Kidney epithelial cell (primary cell): ENCODE measurements around the gene CHD1. TPM values are rescaled to one million over a fixed set of nuclear protein-coding genes. Genes with fewer than 3 reads are reported as not detected.
A peak's percentile ranks its signal among the peaks of the same experiment; 100 is the strongest.

Source experiments
- DNase-seq: peaks from one replicate; pipeline ENCODE4 v3.0.0-alpha.2; 2010; ENCODE audit warnings: low read depth
- H3K27me3 ChIP-seq: 2 replicates; pipeline ENCODE4 v1.6.0; 2011; ENCODE audit warnings: low read length; ENCODE audit not compliant: control insufficient read depth, insufficient read depth
- H3K36me3 ChIP-seq: 2 replicates; pipeline ENCODE4 v1.5.1; 2011; ENCODE audit warnings: low read length; ENCODE audit not compliant: control insufficient read depth, insufficient read depth
- H3K4me3 ChIP-seq: 2 replicates; pipeline ENCODE4 v1.5.1; 2011; ENCODE audit warnings: low read depth, mild to moderate bottlenecking, control low read depth, low read length
- CTCF ChIP-seq: IDR thresholded peaks from 2 replicates; pipeline ENCODE4 v1.5.1; 2011; ENCODE audit warnings: mild to moderate bottlenecking, moderate library complexity, low read length, control low read depth, inconsistent platforms; ENCODE audit not compliant: insufficient read depth, poor library complexity, severe bottlenecking
- total RNA-seq: library from RNA; depleted of rRNA; stranded (reverse); fragments of >200 nt; gene quantifications from 2 replicates; pipeline ENCODE4 v1.2.3, GENCODE V29; 2015

The CHD1 gene
- total RNA-seq, 1 donor from 2014 or later = 43.7 TPM

DNA sequence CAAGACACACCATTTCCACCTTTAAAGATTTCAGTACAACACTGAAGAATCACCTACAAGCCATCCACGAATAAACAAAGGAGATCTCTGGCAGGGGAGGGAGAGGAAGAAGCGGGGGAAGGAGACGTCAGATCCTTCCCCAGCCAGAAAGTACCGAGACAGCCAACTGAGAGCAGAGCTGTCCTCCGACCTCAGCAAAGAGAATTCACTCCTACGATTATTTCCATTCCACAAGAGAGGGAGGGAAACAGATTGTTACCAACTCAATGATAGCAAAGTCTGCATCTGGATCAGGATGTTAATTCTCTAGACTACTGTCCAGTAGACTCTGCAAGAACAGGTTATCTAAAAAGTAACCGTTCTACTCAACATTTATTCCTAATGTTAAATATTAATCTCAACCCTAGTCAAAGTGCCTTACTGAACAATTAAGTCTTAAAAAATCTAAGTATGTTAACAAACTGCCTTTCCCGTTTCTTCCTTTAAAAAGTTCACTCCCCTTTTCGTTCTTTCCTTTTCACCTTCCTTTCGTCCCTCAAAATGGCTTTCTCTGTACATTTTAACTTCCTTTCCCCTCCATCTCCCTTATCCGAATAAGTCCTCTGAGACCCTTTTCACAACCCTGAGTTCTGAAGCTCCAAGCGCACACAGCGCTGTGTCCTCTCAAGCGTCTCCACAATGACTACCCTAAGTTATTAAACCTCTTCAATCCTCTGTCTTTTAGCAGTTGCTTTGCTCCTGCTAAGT, 1.4 kb downstream of the CHD1 start:
- no peak for TF ChIP-seq CTCF
- no peak for DNase-seq
- peak overlapping the region; percentile 90 for H3K4me3 ChIP-seq

GRCh38 chr5:98923966-98924365, 4.8 kb downstream of the CHD1 start:
- DNase-seq = no peak
- H3K36me3 ChIP-seq = peaks cover 1% of the 10 kb centered on the region
- no peak overlapping the region for H3K4me3 ChIP-seq
- TF ChIP-seq CTCF = no peak
- no peaks in the 10 kb centered on the region for H3K27me3 ChIP-seq

More for the DNA sequence above, 1.4 kb downstream of the CHD1 start:
- H3K27me3 ChIP-seq = no peaks in the 10 kb centered on the region
- peaks cover 1% of the 10 kb centered on the region for H3K36me3 ChIP-seq

DNA sequence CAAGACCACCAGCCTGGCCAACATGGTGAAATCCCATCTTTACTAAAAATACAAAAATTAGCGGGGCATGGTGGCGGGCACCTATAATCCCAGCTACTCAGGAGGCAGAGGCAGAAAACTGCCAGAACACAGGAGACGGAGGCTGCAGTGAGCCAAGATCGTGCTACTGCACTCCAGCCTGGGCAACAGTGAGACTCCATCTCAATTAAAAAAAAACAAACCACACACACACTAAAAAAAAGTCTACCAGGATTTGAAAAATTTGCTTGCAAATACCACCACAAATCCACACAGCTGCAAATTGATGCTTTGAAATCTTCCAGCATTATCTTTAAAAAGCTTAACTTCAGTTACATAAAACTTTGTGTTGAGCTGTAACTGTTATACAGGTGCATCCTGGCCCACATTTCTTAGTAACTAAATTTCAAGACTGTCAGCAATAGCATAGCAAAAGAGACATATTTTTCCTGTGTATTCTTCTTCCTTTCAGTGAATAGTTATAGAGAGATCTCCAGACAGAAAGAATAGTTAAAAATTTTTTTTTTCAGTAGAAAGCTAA, 6.8 kb downstream of the CHD1 start:
- no peaks in the 10 kb centered on the region for H3K27me3 ChIP-seq
- TF ChIP-seq CTCF = no peak
- H3K4me3 ChIP-seq = no peak overlapping the region
- no peak for DNase-seq
- peaks cover 1% of the 10 kb centered on the region for H3K36me3 ChIP-seq

GRCh38 chr5:98917433-98917832, 11.4 kb downstream of the CHD1 start:
- DNase-seq = no peak
- H3K36me3 ChIP-seq = no peaks in the 10 kb centered on the region
- no peak for TF ChIP-seq CTCF

GRCh38 chr5:98916540-98916939, 12.3 kb downstream of the CHD1 start:
- Histone ChIP-seq H3K4me3 (no peak overlapping the region), H3K36me3 (no peaks in the 10 kb centered on the region), H3K27me3 (no peaks in the 10 kb centered on the region)
- TF ChIP-seq CTCF = no peak
- no peak for DNase-seq

More at GRCh38 chr5:98917433-98917832, 11.4 kb downstream of the CHD1 start:
- Histone ChIP-seq H3K4me3 (no peak overlapping the region), H3K27me3 (no peaks in the 10 kb centered on the region)
